ENCODE data around the gene RABGAP1L. TPM values are rescaled to one million over a fixed set of nuclear protein-coding genes. Genes with fewer than 3 reads are reported as not detected.

RABGAP1L gene
- polyA plus RNA-seq, 1 donor (not counting 4 experiments of a cell fraction or from before 2014, with no cell fraction given) = 24.2 TPM

DNA sequence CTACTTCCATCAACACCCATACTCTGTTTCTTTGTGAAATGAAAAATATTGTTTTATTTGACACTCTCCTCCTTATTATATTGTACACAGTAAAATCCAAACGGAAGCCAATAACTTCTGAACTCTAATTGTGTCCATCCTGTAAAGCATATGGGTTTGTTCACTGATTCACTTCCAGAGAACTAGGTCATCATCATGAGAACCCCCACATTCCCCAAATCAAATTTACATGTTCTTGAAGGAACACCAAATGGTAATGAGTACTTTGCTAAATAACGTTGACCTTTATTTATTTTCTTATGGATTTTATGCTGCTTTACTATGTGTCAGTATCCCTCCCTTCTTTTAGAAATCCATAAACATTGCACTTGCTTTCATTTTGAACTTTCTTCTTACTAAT, 627.0 kb downstream of the RABGAP1L start:
- Histone ChIP-seq H3K9me1 (ENCODE audit: control insufficient read depth, extremely low read depth, insufficient read depth, low read length) (no peaks in the 10 kb centered on the region), H3K4me3 (ENCODE audit: control insufficient read depth in 2 of 3, extremely low read depth in 1 of 3, insufficient read depth in 2 of 3, low read depth in 1 of 3, low read length in 3 of 3) (no peak overlapping the region), H3K9me3 (ENCODE audit: control insufficient read depth, low read depth, low read length) (no peaks in the 10 kb centered on the region), H3K4me1 (ENCODE audit: control insufficient read depth, extremely low read depth, insufficient read depth, low read length) (peaks cover 24% of the 10 kb centered on the region), H3K27me3 (ENCODE audit: control insufficient read depth, extremely low read depth, insufficient read depth, low read length) (no peaks in the 10 kb centered on the region), H2AFZ (ENCODE audit: control insufficient read depth, low read length) (no peak overlapping the region), H3K27ac (ENCODE audit: control insufficient read depth, insufficient read depth, low read length) (no peak overlapping the region), H4K20me1 (ENCODE audit: control insufficient read depth, extremely low read depth, insufficient read depth, low read length) (no peaks in the 10 kb centered on the region), H3K9ac (ENCODE audit: control insufficient read depth, extremely low read depth, insufficient read depth, low read length) (no peak overlapping the region), H3K79me2 (ENCODE audit: control insufficient read depth, insufficient read depth, low read length) (no peaks in the 10 kb centered on the region), H3K36me3 (ENCODE audit: control insufficient read depth in 2 of 2, extremely low read depth in 1 of 2, insufficient read depth in 2 of 2, low read length in 2 of 2) (no peaks in the 10 kb centered on the region), H3K4me2 (ENCODE audit: control insufficient read depth, extremely low read depth, insufficient read depth, low read depth, low read length) (no peak overlapping the region)
- no peak for FAIRE-seq
- DNase-seq (ENCODE audit: low read depth, low spot score) = no peak
- no peak for TF ChIP-seq EZH2 (IDR thresholded peaks at IDR 0.05; ENCODE audit: low read length)
- TF ChIP-seq, protein P1, sequence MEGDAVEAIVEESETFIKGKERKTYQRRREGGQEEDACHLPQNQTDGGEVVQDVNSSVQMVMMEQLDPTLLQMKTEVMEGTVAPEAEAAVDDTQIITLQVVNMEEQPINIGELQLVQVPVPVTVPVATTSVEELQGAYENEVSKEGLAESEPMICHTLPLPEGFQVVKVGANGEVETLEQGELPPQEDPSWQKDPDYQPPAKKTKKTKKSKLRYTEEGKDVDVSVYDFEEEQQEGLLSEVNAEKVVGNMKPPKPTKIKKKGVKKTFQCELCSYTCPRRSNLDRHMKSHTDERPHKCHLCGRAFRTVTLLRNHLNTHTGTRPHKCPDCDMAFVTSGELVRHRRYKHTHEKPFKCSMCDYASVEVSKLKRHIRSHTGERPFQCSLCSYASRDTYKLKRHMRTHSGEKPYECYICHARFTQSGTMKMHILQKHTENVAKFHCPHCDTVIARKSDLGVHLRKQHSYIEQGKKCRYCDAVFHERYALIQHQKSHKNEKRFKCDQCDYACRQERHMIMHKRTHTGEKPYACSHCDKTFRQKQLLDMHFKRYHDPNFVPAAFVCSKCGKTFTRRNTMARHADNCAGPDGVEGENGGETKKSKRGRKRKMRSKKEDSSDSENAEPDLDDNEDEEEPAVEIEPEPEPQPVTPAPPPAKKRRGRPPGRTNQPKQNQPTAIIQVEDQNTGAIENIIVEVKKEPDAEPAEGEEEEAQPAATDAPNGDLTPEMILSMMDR (optimal IDR thresholded peaks at IDR 0.05 in 1 of 3, IDR thresholded peaks at IDR 0.05 in 1 of 3, conservative IDR thresholded peaks at IDR 0.05 in 1 of 3; ENCODE audit: extremely low read depth in 1 of 3, insufficient read depth in 2 of 3, low read length in 3 of 3) = no peak
- dilution Hi-C loops (cut with MboI; ENCODE audit: extremely low pct_ligation_motif_present, low sequenced_read_pairs) = no loop called here

DNA sequence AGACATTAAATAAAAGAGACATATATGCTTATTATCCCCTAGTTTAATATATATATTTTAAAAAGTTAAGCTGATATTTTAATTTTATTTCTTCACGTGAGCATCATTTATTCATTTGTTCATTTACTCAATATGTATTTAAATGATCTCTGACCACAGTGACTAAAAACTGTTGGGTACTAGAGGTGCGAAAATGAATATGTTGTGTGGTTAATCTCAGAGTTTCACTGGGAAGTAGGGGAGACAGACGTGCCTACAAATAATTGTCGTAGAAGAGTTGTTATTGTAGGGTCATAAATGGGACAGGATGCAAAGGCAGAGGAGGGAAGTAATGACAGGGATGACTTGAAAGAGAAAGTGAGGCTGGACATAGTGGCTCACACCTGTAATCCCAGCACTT, 627.4 kb downstream of the RABGAP1L start:
- Histone ChIP-seq H3K27me3 (ENCODE audit: control insufficient read depth, extremely low read depth, insufficient read depth, low read length) (no peaks in the 10 kb centered on the region), H4K20me1 (ENCODE audit: control insufficient read depth, extremely low read depth, insufficient read depth, low read length) (no peaks in the 10 kb centered on the region), H2AFZ (ENCODE audit: control insufficient read depth, low read length) (no peak overlapping the region), H3K36me3 (ENCODE audit: control insufficient read depth in 2 of 2, extremely low read depth in 1 of 2, insufficient read depth in 2 of 2, low read length in 2 of 2) (no peaks in the 10 kb centered on the region), H3K27ac (ENCODE audit: control insufficient read depth, insufficient read depth, low read length) (no peak overlapping the region), H3K4me2 (ENCODE audit: control insufficient read depth, extremely low read depth, insufficient read depth, low read depth, low read length) (no peak overlapping the region), H3K4me3 (ENCODE audit: control insufficient read depth in 2 of 3, extremely low read depth in 1 of 3, insufficient read depth in 2 of 3, low read depth in 1 of 3, low read length in 3 of 3) (no peak overlapping the region), H3K4me1 (ENCODE audit: control insufficient read depth, extremely low read depth, insufficient read depth, low read length) (peaks cover 24% of the 10 kb centered on the region), H3K9me3 (ENCODE audit: control insufficient read depth, low read depth, low read length) (no peaks in the 10 kb centered on the region), H3K79me2 (ENCODE audit: control insufficient read depth, insufficient read depth, low read length) (no peaks in the 10 kb centered on the region), H3K9me1 (ENCODE audit: control insufficient read depth, extremely low read depth, insufficient read depth, low read length) (no peaks in the 10 kb centered on the region), H3K9ac (ENCODE audit: control insufficient read depth, extremely low read depth, insufficient read depth, low read length) (no peak overlapping the region)
- TF ChIP-seq EZH2 (IDR thresholded peaks at IDR 0.05; ENCODE audit: low read length) = no peak
- TF ChIP-seq, protein P1 (optimal IDR thresholded peaks at IDR 0.05 in 1 of 3, IDR thresholded peaks at IDR 0.05 in 1 of 3, conservative IDR thresholded peaks at IDR 0.05 in 1 of 3; ENCODE audit: extremely low read depth in 1 of 3, insufficient read depth in 2 of 3, low read length in 3 of 3) = no peak
- dilution Hi-C loops (cut with MboI; ENCODE audit: extremely low pct_ligation_motif_present, low sequenced_read_pairs) = no loop called here
- DNase-seq (ENCODE audit: low read depth, low spot score) = no peak
- FAIRE-seq = no peak

Data from keratinocyte (primary cell).